HG03457 (cell line): Measurements from ENCODE around the gene CDC20.
"Not testable (repeated sequence)": the region's sequence is repeated elsewhere in the genome, so short reads cannot be mapped to it uniquely, and the experiment has no call there.

Experiments used
- ATAC-seq: cut with Tn5 transposase; IDR thresholded peaks from one replicate; pipeline ENCODE4 v1.9.1; 2021; ENCODE audit warnings: moderate number of reproducible peaks; ENCODE audit not compliant: unreplicated experiment

Gene CDC20

GRCh38 chr1:43354471-43354870 is 4.3 kb upstream of the CDC20 start:
- no peak for ATAC-seq

GRCh38 chr1:43354936-43355335 is 3.8 kb upstream of the CDC20 start:
- ATAC-seq, result no peak

GRCh38 chr1:43357251-43357650 is 1.5 kb upstream of the CDC20 start:
- no peak for ATAC-seq

- no peak for ATAC-seq
Measured at GRCh38 chr1:43358121-43358745, 548 bp upstream of the CDC20 start.

- ATAC-seq, result no peak
Measured at GRCh38 chr1:43359696-43360095, 915 bp downstream of the CDC20 start.

- ATAC-seq, result no peak
Measured at GRCh38 chr1:43360616-43361015, 1.8 kb downstream of the CDC20 start.

- no peak for ATAC-seq
Measured at GRCh38 chr1:43363283-43363934, 4.6 kb downstream of the CDC20 start.

GRCh38 chr1:43363935-43364525 is 5.2 kb downstream of the CDC20 start:
- ATAC-seq, result no peak

- no peak for ATAC-seq
Measured at GRCh38 chr1:43365678-43366077, 6.9 kb downstream of the CDC20 start.

GRCh38 chr1:43366179-43366578 is 7.4 kb downstream of the CDC20 start:
- no peak for ATAC-seq

GRCh38 chr1:43366601-43367025 is 7.8 kb downstream of the CDC20 start:
- ATAC-seq, result no peak

- peak; percentile 24 for ATAC-seq
Measured at GRCh38 chr1:43367026-43367903, 8.5 kb downstream of the CDC20 start.

- peak; percentile 58 for ATAC-seq
Measured at GRCh38 chr1:43367904-43368645, 9.3 kb downstream of the CDC20 start, which contains the start of gene ELOVL1. Gene ELOVL1 (minus strand): TSS chr1:43368011. CDS start chr1:43365609, 2,402 bp downstream.

GRCh38 chr1:43368646-43369020 is 9.9 kb downstream of the CDC20 start:
- ATAC-seq, result no peak

- not testable (repeated sequence) for ATAC-seq
Measured at GRCh38 chr1:43369779-43370178, 11.0 kb downstream of the CDC20 start.

GRCh38 chr1:43370564-43370963 is 11.8 kb downstream of the CDC20 start:
- ATAC-seq, result no peak

GRCh38 chr1:43372172-43372571 is 13.4 kb downstream of the CDC20 start:
- no peak for ATAC-seq

GRCh38 chr1:43373066-43373940 is 14.5 kb downstream of the CDC20 start:
- no peak for ATAC-seq

- ATAC-seq, result no peak
Measured at GRCh38 chr1:43376723-43377235, 18.0 kb downstream of the CDC20 start.
